Uterus (tissue), 2 donors: ENCODE results near the gene KREMEN1.

ENCODE experiments used
- CTCF ChIP-seq, 4 experiments: fragments of 200-600 bp in 2 of 4; fragments of 450-650 bp in 2 of 4; sonication (generic) in 2 of 4; IDR thresholded peaks; one replicate each; pipeline ENCODE4 v1.5.1; 2016 to 2019; ENCODE audit warnings: antibody characterized with exemption in 4 of 4, mild to moderate bottlenecking in 2 of 4, moderate library complexity in 1 of 4
- POLR2A ChIP-seq, 2 donors: fragments of 450-650 bp; IDR thresholded peaks; one replicate each; pipeline ENCODE4 v1.6.1; 2016; ENCODE audit warnings: antibody characterized with exemption in 2 of 2, mild to moderate bottlenecking in 1 of 2, moderate library complexity in 1 of 2

- TF ChIP-seq CTCF (IDR thresholded peaks at IDR 0.05) (no peak), POLR2A (IDR thresholded peaks at IDR 0.05) (no peak)
Observed at GRCh38 chr22:29205252-29205593, 132.4 kb downstream of the KREMEN1 start.
